Hematopoietic multipotent progenitor cell treated with erythropoietin and hydrocortisone succinate and interleukin-3 and kit ligand, for 6 days (in vitro differentiated cells): ENCODE data around the gene TTYH3.

Experiments
- DNase-seq: peaks from one replicate; pipeline ENCODE4 v3.0.0-alpha.2; 2015

The TTYH3 gene

DNA sequence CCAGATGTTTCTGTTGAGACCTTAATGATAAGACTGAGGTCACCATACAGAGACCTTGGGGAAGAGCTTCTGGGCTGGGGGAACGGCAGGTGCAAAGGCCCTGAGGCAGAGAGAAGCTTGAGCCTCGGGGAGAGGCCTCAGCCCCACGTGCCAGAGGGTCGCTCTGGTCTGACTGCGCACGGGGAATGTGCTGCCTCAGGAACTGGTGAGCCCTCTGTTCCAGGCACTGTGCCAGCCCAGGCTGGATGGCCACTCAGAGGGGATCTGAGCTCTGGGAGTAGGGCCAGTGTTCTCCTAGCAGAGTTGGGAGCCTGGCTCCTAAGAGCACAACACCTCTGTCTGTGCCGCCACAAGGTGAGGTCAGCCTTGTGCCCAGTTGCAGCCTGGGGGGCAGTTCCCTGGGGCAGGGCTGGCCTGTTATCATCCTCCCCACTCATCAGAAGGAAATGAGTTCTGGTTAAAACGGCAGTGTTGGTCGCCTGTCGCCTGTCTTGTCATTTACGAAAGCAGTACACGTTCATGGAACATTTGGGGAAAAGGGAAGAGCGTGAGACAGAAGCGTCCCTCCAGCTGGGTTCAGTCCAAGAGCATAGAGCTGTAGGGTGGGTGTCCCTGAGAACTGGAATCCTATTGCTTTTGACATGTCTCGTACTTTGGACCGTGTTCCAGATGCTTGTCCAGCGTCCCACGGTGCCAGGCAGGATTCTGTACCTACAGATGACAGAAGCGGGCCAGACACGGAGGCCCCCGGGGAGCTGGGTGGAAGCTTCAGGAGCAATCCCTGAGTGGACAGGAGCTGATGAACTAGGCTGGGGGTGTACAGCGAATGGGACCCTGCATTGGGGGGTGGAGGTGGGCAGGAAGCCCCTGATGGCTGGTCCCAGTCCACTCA, 4.3 kb downstream of the TTYH3 start:
- DNase-seq, result no peak

DNA sequence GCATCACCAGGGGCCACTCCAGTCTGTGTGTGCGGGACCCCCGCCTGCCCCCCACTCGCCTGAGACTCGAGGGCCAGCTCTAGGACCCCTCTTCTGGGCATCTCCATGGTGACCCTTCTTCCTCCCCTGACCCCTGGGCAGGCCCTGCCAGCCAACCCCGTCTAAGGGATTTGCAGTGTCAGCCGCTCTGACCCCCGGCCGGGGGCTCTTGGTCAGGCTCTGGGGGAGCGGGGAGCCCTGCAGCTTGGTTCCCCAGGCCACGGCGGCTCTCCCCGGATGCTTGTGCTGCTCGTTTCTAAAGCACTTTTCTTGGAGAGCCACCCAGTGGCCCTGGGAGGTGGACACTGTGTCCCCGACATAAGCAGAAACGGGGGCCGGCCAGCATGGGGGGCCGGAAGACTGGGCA, 5.3 kb downstream of the TTYH3 start:
- no peak for DNase-seq

DNA sequence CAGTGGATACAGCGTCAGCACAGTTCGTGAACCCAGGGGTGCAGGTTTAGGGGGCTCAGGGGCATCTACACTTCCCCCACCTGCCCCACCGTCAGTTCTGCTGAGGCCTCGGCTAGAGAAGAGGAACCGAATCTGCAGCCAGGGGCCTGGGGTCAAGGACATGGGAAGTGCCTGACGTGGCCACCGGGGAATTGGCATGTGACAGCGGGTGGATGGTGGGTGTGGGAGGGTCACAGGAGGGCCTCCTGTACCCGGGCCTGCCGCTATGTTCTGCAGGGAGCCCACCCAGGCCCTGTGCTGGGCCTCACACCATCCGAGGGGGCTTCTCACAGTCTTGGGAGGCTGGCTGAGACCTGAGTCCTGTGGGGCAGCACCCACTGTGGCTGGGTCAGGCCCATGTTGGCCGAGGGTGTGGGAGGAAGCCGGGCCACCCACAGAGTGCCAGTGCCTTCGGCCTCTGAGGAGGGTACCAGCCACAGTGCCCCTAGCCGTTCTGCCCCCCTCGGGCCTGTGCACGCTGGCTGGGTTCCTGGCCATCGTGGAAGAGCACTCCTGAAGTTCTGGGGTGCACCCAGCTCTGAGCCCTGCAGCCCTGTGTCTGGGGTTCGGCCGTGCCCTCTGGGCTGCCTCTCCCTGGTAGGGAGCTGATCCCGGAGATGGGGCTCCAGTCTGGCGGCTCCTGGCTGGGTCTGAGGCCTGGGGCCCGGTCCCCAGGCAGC, 5.9 kb downstream of the TTYH3 start:
- DNase-seq, result no peak

DNA sequence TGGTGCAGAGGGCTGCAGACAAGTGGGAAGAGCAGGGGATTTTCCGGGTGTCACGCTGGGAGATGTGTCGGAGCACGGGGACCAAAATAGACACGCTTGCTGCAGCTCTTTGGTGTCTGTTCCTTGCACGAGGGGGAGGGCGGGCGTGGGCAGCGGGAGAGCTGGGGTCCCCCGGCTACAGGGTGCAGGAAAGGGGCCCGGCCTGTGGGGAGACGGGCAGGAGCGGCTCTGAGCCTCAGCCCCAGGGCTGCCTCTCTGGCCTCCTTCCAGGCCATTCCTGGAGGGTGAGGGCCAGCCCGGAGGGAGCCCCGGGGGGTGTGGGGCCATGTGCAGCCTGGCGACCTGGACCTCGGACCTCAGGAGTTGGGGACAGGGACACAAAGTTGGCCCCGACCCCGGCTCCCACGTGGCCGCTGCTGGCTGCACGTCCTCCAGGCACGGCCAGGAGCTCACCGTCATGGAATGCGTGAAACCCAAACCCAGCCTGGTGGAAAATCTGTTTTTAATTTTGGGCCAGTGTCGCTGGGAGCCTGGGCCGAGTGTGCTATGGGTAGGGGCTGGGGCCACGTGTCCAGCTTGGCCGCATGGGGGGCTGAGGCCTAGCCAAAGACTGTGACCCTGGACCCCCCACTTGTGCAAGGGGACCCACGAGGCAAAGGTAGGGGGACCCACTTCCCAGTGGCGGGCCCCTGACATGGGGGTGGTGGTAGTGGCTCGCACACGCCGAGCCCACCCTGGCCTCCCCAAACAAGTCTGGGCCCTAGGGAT, 6.6 kb downstream of the TTYH3 start:
- DNase-seq, result no peak

DNA sequence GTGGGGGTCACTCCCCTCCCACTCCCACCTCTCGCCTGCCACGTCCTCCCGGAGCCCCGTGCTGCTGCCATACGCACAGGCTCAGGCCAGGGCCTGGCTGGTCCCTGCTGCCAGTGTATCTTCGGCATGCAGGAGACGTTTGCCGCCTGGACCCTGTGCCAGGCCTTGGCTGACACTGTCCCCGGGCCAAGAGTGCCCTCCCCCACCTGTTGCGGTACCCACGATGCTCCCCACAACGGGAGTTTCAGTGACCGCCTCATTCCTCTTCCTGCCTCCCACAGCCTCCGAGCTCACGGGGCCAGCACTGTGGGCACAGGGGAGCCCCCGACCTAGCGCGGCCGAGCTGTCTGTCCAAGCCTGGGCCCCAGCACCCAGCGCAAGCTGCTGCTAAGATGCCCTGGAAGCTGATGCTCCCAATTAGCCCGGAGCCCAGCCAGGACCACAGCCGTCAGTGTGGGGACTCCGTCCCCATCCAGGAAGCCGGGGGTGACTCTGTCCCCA, 7.4 kb downstream of the TTYH3 start:
- DNase-seq, result no peak

DNA sequence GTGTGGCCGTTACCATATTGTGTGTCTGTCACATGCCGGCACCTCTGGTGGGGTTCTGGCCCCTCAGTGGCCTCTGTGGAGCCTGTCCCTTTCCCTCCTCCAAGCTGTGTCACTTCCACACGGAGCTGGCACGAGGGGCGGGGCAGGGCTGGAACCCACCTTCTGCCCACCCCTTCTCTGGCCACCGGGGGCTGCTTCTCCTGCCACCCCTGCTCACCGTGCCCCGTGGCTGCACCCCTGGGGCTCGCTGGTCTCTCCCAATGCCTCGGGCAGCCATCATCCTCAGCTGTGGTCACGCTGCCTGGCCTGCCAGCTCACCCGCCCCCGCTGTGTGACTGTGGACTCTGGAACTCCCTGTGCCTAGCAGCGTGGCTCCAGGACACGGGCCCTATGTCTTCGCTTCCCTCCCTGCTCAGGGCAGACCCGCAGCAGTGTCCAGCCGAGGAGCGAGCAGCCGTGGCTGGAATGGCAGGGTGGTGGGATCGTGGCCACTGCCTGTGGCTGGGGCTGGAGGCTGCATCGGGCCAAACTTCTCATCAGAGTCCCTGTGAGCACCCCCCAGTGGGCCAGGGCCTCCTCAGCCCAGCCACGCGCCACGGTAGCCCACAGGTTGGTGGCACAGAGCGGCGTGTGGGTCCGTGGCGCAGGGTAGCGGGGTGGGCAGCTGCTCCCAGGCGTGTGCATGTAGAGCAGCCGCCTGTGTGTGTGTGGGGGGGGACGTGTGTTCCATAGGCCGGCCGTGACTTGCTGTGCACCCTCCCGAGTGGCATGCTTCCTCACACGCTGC, 8.1 kb downstream of the TTYH3 start:
- DNase-seq, result no peak

DNA sequence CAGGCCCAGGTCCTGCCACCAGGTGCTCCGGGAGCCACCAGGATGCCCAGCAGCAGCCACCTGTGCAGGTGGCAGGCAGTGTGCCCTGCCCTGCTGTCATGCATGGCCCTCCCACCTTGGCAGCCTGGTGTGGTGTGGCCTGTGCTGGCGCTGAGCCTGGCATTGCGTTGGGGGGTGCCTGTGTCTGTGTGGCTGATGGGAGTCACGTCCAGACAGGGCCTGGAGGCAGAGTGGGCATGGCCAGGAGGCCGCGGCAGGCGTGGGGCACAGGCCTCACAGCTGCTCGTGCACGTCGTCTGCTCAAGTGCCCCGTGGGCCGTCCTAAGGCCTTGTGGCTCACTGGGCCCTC, 8.7 kb downstream of the TTYH3 start:
- DNase-seq, result no peak

DNA sequence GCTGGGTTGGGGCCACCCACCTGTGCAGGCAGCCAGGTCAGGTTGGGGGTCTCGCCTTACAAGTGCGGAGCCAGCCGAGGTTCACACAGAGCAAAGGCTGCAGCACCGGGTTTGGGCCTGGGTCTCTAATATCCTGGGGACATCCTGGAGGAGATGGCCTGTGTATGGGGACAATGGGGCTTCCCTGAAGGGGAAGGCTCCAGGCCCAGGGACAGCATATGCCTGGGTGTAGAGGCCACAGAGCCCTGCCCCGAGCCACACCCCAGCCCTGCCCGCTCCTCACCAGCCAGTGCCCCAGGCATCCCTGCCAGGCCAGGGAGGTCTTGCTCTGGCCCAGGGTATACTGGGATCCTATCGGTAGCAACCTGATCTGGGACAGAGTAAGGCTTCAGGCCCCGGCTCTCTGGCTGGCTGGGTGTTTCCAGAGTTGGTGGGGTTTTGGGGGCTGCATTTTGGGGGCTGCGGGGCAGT, 9.1 kb downstream of the TTYH3 start:
- DNase-seq, result no peak

DNA sequence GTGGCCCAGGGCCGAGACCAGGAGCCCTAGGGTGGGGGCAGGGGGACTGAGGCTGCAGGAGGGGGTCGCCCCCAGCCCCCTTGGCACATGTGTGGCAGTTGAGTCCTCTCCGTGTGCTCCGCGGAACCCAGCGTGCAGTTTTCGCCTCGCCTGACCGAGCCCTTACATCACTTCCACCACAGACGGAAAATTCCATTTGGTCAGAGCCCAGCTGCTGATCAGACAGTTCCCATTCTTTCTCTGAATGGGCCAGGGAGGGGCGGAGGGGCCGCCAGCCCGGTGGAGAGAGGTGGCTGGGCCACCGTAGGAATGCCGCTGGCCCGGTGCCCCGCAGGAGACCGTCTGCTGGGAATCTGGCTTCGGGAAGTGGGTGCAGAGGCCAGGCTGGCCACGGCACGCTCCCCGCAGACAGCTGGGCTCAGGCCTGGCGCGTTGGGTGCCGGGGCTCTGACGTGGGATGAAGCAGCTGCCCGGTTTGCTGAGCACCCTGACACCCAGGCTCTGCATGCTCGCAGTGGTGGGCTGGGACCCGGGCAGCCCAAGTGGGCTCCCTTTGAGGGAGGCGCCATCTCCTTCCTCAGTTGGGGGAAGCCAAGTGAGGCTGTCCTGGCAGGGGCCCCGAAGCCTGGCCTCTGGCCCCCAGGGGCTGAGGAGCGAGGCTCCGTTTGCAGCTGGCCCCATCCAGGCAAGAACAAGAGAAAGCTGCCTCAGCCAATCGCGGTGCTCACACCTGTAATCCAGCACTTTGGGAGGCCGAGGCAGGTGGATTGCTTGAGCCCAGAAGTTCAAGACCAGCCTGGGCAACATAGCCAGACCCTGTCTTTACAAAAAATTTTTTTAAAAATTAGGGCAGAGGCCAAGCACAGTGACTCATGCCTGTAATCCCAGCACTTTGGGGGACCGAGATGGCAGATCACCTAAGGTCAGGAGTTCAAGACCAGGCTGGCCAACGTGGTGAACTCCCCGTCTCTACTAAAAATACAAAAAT, 9.9 kb downstream of the TTYH3 start:
- peak; percentile 58 for DNase-seq

DNA sequence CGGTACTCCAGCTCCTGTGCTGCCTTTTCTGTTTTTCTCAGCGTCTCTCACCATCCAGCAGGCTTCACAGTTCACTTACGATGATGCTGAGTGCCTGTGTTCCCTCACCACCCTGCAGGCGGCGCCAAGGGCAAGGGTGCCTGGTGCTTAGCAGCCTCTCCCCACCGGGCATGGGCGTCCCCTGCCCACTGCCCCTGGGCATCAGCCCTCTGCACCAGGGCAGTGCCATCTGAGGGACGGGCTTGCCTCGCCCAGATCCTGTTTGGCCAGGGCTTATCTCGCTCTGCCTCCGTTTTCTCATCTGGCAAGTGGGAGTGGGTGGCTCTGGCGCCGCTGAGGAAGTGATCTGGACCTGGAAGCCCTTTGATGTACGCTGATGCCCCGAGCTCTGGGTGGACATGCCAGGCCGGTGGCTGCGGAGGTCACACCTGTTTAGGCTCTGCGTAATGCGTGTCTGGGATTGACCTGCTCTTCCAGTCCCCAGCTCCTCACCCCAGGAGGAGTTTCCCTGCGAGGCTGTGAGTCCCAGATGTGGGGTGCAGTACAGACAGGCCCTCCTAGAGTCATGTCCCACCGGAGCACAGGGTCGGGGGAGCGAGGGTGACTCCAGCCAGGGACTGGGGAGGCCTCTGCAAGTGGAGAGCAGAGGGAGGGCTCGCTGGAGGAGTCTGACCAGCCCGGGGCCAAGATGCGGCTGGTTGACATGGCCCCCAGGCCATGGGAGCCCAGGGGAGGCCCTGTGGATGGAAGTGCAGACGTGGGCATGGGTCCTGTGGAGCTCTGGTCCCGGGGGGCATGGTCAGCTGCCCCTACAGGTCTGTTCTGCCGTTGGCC, 11.8 kb downstream of the TTYH3 start:
- peak; percentile 67 for DNase-seq

DNA sequence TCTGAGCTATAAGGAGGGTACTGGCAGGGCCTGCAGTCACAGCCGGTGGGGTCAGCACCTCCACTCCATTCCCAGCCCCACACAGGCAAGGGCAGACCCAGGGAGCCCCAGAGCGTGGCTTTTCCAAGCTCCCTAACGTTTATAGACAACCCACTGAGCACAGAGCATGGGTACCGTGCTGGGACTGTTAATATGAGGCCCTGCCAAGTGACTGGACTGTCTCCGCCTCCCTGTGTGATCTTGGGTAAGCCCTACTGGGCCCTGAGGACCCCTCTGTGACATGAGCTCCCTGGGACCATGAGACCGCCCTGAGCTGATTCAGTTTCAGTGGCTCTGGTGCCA, 12.4 kb downstream of the TTYH3 start:
- DNase-seq, result no peak

DNA sequence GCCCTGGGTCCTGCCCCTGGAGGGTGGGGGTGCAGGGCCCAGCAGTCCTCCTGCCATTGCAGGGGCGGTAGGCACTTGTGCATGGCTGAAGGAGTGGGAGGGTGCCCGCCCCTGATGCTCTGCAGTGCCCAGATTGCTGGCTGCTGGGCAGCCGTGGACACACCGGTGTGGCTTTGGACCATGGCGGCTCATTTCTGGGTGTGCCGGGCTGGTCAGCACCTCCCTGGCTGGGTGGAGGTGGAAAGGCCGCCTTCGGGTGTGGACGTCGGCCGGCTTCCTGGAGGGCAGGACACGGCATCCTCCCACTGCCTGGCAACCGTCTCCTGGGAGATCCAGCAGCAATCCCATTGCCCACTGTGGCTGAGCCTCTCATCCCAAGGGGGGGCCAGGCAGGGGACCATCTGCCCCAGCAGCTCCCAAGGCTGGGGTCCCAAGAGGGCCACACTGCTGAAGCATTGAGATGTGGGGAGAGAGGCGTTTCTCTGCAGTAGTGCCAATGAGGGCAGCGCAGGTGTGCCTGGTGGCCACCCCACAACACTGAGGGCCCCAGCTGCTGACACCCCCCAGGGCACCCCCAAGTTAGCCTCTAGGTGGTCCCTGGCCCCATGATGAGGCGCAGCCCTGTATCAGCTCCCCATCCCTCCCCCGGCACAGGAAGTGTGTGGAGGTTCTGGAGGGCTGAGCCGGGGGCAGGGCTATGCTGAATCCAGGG, 12.9 kb downstream of the TTYH3 start:
- no peak for DNase-seq

DNA sequence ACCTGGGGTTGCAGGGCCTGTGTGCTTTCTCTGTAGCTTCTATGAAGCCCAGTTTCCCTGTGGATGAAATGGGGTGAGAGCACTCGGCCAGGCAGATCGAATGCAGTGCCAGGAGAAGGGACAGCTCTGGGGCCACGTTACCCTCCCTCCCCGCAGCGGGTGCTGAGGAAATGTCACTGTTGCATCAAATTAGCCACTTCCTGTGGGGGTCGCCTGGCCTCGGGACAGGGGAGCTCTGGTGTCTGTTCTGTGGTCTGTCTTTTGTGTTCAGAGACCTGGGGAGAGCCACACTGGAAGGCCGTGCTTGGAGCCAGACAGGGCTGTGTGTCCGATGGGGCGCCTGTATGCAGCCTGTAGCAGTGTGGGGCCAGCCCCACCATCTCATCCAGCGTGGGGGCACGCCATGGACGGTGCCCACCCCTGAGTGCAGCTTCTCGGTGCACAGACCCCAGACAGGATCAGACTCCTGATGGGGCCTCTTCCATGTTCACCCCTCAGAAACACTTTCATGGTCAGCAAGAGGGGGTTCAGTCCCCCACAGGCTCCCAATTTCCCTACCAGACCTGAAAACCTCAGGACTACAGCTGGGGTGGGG, 13.6 kb downstream of the TTYH3 start:
- DNase-seq, result peak; percentile 78

DNA sequence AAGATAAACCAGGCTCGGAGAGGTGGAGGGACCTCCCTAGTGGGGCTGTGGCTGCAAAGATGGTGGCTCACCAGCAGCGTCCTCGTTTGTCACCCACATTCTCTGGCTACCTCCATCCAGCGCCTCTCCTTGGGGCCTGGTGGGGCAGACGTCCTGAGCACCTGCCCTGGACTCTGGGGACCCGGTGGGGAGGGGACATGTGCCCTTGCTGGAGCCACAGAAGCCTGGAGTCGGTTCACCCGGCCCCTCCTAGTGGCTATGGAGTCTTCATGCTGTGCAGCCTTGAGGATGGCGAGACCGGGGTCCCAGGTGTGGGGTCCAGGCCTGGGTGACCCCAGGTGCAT, 14.5 kb downstream of the TTYH3 start:
- DNase-seq, result no peak

DNA sequence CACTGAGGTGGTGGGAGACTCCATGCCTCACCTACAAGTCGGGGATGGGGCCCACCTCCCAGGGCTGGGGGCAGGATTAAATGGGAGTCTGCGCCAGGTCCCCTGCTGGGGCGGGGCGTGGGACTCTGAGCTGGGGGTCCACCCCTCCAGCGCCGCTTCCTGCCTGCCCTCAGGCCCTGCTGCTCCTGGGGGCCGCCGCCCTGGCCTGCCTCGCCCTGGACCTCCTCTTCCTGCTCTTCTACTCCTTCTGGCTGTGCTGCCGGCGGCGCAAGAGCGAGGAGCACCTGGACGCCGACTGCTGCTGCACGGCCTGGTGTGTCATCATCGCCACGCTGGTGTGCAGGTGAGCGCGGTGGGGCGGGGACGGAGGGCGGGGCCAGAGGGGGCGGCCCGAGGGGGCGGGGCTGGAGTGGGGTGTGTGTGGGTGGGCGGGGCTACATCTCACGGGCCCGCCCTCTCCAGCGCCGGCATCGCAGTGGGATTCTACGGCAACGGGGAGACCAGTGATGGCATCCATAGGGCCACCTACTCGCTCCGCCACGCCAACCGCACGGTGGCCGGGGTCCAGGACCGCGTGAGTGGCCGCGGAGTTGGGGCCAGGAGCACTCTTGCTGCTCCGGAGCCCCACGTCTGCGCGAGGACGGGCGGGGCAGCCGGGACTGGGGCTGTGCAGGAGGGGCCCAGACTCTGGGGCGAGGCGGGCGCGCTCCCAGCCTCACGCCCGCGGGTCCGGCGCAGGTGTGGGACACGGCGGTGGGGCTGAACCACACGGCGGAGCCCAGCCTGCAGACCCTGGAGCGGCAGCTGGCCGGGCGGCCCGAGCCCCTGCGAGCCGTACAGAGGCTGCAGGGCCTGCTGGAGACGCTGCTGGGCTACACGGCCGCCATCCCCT, 15.1 kb downstream of the TTYH3 start:
- DNase-seq, result no peak

DNA sequence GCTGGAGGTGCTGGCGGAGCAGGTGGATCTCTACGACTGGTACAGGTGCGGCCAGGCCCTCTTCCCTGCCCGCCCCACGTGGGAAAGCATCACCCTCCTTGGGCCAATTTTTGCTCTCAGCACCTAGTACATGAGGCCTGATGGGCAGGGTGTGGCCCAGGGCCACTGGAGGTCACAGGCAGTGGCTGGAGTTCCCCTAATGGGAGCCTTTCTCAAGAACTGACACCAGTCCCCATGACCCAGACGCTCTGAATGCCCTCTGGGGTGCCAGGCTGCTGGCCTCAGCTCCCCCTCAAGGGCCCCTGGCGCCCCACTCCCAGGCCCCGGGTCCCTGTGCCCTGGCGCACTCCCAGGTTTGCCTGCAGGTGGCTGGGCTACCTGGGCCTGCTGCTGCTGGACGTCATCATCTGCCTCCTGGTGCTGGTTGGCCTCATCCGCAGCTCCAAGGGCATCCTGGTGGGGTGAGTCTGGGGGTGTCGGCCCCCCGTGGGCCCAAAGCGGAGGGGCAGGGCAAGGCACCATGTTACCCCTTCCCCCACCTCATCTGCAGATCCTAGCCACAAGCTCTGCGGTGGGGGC, 15.9 kb downstream of the TTYH3 start:
- no peak for DNase-seq

DNA sequence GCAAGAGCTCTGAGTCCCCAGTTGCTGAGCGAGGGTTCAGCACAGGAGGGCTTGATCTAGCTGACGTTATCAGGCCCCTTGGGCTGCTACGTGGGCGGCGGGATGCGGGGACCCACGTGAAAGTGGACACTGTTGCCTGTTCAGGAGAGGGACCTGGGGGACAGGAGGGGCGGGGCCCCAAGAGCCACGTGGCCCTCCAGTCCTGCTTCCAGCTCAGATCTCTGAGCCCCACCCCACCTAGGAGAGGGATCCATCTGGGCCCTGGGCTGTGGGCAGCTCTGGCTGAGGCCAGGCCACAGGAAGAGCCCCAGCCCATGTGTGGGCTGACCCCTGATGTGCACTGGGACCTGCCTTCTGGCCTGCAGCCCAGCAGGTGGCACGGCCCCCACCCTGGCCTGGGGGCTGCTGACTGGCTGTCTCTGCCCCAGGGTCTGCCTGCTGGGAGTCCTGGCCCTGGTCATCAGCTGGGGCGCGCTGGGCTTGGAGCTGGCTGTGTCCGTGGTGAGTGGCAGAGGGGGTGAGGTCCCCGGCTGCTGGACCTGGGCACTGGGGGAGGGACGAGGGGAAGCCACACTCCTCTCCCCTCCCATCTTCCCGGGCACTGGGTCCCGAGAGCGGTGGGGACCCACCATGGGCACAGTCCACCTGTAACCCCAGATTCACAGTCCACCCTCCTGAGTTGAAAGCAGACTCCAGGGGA, 17.5 kb downstream of the TTYH3 start:
- no peak for DNase-seq
